ENCODE results near the gene STK16.
A peak's percentile ranks its signal among the peaks of the same experiment; 100 is the strongest.
"Not testable (repeated sequence)": the region's sequence is repeated elsewhere in the genome, so short reads cannot be mapped to it uniquely, and the experiment has no call there.

Gene STK16

DNA sequence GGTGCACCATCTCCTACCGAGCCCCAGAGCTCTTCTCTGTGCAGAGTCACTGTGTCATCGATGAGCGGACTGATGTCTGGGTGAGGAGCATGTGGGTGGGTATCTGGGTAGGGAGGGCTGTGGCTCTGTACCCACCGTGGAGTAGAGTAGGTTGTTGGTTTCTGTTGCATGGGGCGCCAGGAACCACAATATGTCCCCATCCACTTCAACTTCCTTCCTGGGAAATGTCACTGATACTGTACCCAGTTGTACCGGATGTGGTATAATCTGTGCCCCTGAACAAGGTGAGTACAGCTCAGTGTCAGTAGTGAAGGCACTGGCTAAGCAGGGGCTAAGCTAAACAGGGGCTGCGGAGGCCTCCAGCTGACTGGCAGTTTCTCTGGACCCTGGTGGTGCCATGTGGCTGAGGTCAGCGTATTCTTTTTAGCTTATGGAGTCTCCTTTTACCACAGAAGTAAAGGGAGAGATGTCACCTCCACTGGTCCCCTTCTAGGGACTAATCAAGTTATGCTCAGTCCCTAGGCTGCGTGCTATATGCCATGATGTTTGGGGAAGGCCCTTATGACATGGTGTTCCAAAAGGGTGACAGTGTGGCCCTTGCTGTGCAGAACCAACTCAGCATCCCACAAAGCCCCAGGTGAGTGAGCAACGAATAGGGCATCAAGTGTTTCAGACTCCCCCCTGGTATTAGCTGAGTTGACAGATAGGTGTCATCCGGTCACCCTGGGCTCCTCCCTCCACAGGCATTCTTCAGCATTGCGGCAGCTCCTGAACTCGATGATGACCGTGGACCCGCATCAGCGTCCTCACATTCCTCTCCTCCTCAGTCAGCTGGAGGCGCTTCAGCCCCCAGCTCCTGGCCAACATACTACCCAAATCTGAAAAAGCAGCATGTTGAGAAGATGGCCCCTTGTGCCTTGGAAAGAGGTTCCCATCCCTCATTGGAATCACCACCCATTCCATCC is 2.7 kb downstream of the STK16 start:
- DNase-seq, result peak; percentile 65

DNA sequence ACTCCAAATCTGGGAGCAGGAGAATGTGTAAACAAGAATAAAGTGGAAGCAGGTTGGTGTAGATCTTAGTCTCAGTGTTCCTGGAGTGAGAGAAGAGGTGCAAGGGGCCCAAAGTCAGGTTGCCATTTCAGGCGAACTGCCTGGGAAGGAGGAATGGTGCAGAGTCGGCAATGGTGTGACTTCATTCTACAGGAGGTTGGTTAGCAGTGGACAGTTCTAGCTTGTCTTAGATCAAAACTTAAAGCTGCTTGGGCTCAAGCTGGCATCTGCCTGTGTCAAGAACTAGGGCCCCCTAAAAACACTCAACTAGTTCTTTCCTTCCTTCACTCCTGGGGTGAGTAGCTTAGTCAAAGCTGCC is 3.5 kb downstream of the STK16 start:
- no peak for DNase-seq

DNA sequence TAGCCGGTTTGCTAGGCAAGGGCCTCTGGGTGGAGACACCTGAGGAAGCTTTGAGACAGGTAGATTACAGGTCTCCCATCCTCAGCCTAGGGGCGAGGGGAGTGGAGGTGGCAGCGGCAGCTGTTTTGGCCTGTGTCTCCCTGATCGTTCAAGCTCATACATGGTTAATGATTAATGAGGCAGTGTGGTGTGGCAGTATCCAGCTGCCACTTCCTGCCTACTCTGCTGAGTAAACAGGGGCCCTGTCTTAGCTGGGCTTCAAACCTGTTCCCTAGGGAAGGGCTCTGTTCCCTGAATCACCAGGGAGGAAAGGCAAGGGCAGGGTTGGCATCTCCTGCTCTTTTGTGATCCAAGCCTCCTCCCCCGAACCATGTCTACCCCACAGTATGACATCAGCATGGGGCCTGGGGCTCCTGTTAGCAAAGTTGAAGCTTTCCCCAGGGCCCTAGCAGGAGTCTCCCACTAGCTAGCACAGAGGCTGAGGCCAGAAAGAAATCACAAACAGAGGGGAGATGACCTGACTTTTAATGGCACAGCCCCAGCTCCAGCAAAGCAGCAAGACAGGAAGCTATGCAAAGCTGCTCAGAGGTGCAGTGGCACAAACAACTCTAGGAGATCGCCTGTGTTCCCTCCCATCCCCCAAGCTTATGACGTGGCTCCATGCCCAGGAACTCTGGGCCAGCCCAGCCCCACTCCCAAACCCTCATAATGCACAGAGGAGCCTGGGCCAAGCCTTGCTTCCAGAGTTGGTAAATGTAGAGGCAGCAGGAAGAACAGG is 4.1 kb downstream of the STK16 start:
- peak; percentile 49 for DNase-seq

DNA sequence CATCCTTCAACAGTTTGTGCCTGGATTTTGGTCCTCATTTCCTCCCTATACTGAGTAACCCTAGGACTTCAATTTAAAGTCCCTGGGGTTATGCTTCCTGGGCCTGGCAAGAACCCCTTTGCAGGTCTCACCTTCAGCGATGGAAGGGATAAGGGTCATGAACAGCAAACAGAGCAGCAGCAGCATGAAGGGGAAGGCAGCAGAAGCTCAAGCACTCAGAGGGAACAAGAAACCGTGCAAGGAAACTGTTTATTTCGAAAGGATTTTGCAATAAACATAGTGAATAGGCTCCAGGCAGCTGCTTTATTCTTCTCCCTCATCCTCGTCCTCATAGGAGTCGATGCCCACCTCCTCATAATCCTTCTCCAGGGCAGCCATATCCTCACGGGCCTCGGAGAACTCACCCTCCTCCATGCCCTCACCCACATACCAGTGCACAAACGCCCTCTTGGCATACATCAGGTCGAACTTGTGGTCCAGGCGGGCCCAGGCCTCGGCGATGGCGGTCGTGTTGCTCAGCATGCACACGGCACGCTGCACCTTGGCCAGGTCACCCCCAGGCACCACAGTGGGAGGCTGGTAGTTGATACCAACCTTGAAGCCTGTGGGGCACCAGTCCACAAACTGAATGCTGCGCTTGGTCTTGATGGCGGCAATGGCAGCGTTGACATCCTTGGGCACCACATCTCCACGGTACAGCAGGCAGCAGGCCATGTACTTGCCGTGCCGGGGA is 4.9 kb downstream of the STK16 start:
- no peak for DNase-seq

DNA sequence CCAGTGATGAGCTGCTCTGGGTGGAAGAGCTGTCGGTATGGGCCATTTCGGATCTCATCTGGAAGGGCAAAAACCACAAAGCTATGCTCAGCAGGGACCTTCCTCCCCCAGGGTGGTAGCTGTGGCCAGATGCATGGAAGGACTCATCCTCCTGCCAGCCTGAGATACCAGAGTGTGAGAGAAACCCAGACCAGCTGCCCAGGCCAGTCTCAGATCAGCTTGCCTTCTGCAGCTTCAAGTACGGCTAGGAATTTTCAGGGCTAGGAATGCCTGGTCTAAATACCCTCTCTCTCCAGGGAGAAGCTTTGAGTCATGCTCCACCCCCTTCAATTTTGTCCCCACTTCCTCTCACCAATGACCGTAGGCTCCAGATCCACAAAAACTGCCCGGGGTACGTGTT is 6.4 kb downstream of the STK16 start:
- DNase-seq, result no peak

DNA sequence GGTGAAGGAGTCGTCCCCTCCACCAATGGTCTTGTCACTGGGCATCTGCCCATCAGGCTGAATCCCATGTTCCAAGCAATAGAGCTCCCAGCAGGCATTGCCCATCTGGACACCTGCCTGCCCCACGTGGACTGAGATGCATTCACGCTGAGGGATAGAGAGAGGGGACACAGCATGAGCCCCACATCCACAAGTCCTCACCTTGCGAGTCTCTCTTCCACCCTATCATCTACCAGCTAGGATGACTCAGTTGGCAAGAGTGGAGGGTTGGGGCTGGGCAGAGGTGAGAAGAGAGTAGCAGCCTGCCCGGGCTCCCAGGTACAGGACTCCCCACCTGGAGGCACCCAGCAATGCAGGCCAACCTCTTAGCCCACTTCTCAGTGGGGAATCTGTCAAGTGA is 6.8 kb downstream of the STK16 start:
- DNase-seq, result peak; percentile 31

DNA sequence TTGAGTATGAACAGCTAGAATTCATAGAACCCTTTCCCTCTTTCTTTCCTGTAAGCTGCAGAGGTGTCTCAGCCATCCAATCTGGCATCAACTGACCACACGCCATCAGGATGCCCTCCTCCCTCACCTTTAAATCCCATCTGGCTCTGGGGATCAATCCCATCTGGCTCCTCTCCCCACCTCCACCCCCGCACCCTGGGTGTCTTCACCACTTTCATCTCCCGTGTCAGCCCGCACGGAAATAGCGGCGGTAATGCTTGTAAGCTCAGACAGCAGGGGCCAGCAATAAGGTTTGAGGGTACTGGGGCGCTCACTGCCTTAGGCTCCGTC is 7.3 kb downstream of the STK16 start:
- no peak for DNase-seq

DNA sequence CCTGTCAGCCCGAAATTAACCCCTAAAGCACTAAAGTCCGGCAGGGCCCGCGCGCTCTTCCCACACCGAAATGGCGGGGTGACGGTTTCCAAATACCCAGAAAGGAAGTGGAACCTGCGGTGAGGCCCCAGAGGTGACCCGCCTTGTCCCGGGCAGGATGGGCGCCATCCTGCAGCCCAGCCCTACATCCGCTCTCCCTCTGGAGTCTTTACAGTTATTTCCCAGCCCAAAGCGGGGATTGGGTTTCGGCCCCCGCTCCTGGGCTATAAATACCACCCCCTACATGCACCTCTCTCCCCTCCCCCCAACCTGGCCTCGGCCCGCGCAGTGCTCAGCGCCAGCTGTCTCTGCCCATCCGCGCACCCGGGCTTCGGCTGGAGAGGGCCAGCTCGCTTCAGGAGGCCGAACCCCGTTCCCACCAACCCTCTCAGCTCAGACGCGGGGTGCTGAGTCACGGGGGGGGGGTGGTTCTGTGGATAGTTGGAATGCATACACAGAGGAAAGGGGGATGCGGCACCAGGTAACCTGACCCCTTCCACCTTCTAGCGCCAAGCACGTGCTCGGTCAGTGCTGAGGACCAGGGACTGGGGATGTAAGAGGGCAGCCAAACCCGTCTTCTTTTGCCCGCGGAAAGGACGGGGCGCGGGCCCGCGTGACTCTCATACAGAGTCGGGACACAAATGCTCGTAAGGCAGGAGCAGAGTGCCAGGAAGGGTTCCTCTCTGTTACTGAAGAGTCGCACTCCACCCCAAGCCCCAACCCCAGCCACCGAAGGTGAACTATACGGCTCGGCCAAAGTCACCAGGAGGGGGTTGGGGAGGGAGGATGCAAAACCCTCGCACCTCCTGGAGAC is 7.8 kb downstream of the STK16 start, which contains the start of gene TUBA4B:
Gene TUBA4B, plus strand, starts transcription at position 344 of the 853 bp plus-strand sequence. Its CDS starts 165 bp downstream, at position 509.
- peak; percentile 31 for DNase-seq

DNA sequence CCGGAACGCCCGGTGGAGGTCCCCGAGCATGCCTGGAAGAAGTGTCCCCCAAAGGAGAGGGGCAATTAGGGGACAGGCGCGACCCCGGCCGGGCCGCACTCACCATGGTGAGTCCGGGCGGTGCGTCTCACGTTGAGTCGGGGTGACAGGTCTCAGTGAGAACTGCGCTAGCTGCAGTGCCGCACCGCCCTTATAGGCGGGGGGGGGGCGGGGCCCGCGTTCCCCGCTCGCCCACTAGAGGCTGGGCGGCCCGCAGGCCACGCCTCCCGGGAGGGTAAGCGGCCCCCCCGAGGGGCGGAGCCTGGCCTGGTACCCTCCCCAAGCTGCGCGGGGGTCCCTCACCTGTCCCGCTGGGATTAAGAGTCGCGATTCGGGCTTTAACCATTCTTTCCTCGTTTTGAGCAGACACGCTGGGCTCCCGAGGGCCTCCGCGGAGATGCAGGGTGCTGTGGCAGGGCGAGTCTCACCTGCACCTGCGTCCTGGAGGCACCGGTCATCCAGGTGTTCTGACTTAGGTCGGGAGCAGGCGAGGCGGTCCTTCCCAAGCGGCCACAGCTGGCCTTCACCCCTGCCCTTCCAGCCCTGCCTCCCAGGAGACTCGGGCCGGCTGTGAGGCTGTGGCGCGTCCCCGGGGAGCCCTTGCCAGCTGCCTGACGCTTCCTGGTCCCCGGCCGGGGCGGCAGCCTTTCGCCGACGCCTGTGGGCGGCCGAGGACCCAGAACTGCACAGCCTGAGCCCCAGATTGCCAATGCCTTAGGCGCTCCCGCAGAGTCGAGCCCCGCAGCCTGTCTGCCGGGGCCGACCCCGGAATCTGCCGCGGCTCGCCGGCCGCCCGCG is 8.7 kb downstream of the STK16 start, which contains the start of gene TUBA4A:
Gene TUBA4A, minus strand, starts transcription at position 166 of the 837 bp plus-strand sequence. Its CDS starts 60 bp downstream, at position 106.
- peak; percentile 89 for DNase-seq

DNA sequence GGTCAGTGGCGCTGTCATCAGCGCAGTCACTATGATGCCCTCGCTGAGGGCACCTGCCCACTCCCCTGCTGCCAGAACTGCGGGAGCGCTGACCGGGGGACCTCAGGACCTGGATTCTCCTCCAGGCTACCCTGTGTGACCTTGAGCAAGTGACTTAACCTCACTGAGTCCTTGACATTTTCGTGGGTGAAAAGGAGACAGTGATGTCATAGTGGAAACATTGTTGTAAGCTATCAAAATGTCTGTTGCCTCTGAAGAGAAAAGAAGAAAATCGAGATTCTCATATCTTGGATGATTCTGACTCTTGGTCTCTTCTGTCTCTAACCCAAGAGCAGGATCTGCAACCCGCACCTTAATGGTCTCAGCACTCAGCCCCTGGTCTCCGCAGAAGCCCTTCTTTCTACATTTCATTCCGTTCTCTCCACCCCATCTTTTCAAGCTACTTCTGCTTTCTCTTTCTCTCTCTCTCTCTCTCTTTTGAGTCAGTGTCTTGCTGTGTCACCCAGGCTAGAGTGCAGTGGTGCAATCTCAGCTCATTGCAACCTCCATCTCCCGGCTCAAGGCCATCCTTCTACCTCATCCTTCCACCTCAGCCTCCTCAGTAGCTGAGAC is 9.4 kb downstream of the STK16 start:
- no peak for DNase-seq

DNA sequence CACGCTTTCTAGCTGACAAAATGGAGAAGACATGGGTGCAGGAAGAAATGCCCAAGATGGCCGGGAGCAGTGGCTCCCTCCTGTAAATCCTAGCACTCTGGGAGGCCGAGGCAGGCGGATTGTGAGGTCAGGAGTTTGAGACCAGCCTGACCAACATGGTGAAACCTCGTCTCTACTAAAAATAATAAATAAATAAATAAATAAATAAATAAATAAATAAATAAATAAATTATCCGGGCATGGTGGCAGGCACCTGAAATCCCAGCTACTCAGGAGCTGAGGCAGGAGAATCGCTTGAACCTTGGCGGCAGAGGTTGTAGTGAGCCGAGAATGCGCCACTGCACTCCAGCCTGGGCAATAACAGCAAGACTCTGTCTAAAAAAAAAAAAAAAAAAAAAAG is 13.7 kb downstream of the STK16 start:
- DNase-seq, result not testable (repeated sequence)

DNA sequence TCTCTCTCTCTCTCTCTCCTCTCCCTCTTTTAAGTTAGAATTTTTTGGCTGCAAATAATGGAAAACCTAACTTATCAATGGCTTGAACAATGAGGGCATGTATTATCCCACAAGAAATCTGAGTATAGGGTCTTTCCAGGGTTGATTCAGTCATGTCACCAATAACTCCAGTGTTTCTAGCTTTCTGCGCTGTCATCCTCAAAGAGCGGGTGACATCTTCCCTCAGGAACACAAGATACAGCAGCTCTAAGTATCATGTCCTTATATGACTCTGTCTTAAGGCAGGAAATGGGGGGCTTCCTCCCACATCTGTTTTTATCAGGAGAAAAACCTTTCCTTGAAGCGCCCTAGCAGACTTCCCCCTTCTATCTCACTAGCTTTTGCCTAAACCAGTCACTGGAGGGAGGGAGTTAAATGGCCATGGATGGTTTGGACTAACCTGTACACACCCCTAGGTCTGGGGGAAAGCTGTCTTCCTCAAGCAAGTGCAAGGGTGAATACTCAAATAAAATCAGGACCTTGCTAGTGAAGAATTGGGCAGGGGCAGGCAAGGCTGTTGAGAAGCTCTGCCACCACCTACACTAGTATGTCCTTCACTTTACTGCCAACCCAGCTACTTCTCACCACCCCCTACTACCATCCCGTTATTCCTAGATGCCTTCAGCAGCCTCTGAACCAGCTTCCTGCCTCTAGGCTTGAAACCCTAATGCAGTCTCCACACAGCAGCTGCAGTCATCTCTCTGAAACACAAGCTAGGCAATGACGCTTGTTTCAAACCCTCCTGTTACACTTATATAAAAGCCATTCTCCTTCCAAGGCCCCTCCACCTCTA is 16.0 kb downstream of the STK16 start:
- DNase-seq, result no peak

DNA sequence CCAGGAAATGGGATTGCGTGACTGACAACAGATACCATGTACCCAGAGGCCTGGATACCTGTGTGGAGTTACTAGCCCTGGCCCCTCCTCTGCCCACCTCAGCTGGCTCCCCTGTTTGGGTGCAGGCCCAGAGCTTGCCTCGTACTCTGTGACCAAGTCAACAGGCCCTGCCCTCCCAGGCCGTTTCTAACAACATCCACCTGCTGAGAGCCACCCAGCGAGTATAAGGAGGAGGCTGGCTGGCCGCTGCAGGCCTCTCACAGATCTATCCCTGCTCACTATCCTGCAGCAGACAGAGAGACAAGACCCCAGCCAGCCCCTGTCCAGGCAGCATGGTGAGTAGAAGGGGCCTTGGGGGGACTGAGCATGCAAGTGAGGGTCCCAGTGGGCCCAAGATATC is 21.0 kb downstream of the STK16 start:
- DNase-seq, result no peak

DNA sequence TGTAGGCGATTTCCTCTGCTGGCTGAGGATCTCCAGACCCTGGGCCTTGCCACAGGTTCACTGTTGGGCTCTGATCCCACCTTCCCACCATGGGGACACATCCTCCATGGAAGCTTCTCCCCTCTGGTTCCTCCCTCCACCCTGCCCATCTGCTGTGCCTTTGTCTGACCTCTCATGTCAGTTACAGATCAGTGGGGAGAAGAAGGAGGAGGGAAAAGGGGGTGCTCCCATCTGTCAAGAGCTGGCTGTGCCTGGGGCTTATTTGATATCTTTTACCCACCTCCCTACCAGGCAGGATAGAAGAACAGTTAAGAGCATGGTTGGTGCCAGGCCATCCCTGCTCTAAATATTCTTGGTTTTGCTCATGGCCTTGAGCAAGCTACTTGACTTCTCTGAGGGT is 21.6 kb downstream of the STK16 start:
- no peak for DNase-seq

DNA sequence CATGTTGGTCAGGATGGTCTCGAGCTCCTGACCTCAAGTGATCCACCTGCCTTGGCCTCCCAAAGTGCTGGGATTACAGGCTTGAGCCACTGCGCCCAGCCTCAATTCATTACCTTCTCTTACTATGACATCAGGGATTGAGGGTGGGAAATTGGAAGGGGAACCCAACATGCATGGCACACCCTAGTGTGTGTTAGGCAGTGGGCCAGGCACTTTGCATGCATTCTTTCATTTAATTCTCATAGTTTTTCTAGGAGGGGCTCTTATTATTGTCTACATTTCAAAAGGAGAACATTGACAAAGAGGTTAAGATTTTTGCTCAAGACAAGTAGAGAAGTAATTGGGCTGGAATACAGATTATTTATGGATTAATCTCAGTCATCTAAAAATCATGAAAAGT is 23.0 kb downstream of the STK16 start:
- no peak for DNase-seq

DNA sequence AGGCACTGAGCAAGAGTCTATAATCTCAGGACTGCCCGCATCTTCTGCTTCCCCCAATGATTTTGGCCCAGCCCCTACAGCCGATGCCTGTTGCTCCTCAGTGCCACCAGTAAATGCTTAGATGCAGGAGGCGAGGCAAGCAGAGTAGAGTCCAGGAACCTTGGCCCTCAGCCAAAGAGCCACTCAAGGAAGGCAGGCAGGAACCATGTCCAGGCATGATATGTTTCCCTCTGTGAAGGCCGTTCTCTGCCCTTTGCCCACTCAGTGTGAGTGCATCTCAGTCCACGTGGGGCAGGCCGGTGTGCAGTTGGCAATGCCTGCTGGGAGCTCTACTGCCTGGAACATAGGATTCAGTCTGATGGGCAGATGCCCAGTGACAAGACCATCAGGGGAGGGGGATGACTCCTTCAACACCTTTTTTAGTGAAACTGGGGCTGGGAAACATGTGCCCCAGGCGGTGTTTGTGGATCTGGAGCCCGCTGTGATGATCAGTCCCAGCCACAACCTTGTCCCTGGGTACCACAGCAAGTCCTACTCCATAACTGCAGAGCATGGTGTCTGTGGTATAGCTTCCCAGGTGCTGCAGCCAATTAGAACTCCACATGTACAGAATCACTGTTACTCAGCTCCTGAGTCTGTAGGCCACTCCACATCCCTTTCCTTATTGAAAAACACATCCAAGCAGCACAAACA is 24.2 kb downstream of the STK16 start:
- DNase-seq, result no peak

DNA sequence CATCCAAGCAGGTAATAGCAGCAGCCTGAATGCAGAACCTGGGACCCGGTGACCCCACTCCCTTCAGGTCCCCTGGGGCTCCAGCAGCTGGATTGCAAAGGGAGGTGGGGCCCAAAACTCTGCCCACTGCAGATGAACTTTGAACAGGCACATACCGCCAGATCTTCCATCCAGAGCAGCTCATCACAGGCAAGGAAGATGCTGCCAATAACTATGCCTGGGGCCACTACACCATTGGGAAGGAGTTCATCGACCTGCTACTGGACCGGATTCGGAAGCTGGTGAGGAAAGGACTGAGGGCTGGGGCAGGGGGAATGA is 24.7 kb downstream of the STK16 start:
- no peak for DNase-seq

DNA sequence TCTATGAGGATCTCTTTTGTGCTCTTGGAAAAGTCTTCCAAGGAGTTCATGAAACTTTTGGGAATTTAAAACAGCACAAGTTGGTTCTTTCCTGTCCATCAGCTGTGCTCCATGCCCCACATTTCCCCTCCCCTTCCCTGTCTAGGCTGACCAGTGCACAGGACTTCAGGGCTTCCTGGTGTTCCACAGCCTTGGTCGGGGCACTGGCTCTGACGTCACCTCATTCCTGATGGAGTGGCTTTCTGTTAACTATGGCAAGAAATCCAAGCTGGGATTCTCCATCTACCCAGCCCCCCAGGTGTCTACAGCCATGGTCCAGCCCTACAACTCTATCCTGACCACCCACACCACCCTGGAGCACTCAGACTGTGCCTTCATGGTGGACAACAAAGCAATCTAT is 25.7 kb downstream of the STK16 start:
- DNase-seq, result no peak

DNA sequence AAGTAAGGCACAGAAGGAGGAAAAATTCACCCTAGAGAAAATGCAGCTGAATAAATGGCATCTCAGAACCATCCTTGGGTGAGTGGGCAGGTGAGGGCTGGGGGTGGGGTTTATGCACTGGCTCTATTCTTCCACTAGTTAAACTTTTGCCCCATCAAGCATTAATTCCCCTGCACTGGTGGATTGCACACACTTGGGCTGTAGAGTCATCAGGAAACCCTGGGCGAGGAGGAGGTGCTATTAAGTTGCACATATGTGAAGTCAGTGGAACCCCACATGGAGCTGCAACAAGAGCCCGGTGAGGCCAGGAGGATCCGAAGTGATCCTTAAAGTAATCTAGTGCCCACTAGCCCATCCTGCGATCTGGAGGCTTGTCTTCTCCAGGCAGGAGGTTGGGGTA is 27.1 kb downstream of the STK16 start:
- DNase-seq, result no peak

DNA sequence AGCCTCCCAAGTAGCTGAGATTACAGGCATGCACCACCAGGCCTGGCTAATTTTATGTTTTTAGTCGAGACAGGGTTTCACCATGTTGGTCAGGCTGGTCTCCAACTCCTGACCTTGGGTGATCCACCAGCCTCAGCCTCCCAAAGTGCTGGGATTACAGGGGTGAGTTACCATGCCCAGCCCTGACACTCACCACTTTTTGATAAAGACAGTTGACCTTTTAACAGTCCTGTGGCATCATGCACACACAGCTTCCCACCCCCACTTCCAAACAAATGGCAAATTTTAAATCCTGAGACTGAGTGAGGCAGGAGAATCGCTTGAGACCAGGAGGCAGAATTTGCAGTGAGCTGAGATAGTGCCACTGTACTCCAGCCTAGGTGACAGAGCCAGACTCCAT is 27.7 kb downstream of the STK16 start:
- no peak for DNase-seq
